ENCODE data around the gene NFIC. TPM values are rescaled to one million over a fixed set of nuclear protein-coding genes. Genes with fewer than 3 reads are reported as not detected.

NFIC gene
- total and polyA plus RNA-seq, 2 of the 4 experiments (the other 2 are of a cell fraction) = 21.9 to 32.1 TPM

DNA sequence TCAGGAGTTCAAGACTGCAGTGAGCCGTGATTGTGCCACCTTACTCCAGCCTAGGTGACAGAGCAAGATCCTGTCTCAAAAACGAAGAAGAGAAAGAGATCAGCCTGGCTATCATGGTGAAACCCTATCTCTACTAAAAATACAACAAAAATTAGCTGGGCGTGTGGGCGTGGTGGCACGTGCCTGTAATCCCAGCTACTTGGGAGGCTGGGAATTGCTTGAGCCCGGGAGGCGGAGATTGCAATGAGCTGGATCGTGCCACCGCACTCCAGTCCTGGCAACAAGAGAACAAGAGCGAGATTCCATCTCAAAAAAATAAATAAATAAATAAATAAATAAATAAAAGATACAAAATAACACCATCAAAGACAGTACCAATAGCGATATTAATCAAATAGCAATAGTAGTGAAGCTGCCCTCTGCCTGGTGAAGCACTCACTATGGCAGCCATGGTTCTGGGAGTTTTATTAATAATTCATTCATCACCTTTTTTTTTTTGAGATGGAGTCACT lies 53.9 kb downstream of the NFIC start:
- Histone ChIP-seq H3K79me1 (ENCODE audit: low read depth in 1 of 2, low read length in 2 of 2) (peaks cover 30 to 82% of the 10 kb centered on the region in 2 experiments), H4K20me1 (ENCODE audit: insufficient read depth, low read length) (peaks cover 37% of the 10 kb centered on the region), H3K4me2 (ENCODE audit: low read depth, low read length) (no peak overlapping the region), H3K9me3 (ENCODE audit: control insufficient read depth, insufficient read depth, low read length) (no peaks in the 10 kb centered on the region), H3K4me3 (ENCODE audit: insufficient read depth, low read depth, low read length) (no peak overlapping the region), H3K9ac (ENCODE audit: low read depth, low read length) (no peak overlapping the region), H2AK5ac (ENCODE audit: low read depth, low read length) (no peak overlapping the region), H2AFZ (replicated peaks; ENCODE audit: low read length, poor library complexity) (no peak overlapping the region), H2BK120ac (ENCODE audit: low read depth, low read length) (no peak overlapping the region), H3K9me1 (ENCODE audit: insufficient read depth, low read length) (peaks cover 6% of the 10 kb centered on the region; the same call in 1 of the 2 replicates), H3K27ac (ENCODE audit: insufficient read depth, low read length) (no peak overlapping the region), H3K27me3 (ENCODE audit: control insufficient read depth, insufficient read depth, low read length) (no peaks in the 10 kb centered on the region), H2BK15ac (ENCODE audit: low read depth, low read length) (no peak overlapping the region), H3K18ac (ENCODE audit: low read depth, low read length) (no peak overlapping the region), H2BK20ac (ENCODE audit: low read depth, low read length) (no peak overlapping the region), H2AK9ac (replicated peaks; ENCODE audit: low read depth, low read length, poor library complexity) (no peak overlapping the region), H3K36me3 (ENCODE audit: control insufficient read depth, insufficient read depth, low read length) (peaks cover 24% of the 10 kb centered on the region), H2BK5ac (ENCODE audit: low read depth, low read length, poor library complexity, severe bottlenecking) (no peak overlapping the region), H3K23ac (ENCODE audit: low read depth, low read length) (no peak overlapping the region), H3K4me1 (ENCODE audit: control insufficient read depth, insufficient read depth, low read length) (peaks cover 7% of the 10 kb centered on the region), H4K5ac (ENCODE audit: low read depth, low read length) (no peak overlapping the region), H4K8ac (ENCODE audit: low read depth in 2 of 2, low read length in 2 of 2) (no peak overlapping the region), H3K4ac (ENCODE audit: low read depth, low read length) (no peak overlapping the region), H4K91ac (ENCODE audit: insufficient read depth, low read depth, low read length) (no peak overlapping the region), H3K56ac (ENCODE audit: extremely low read depth, insufficient read depth, low read length) (no peak overlapping the region), H3K14ac (replicated peaks; ENCODE audit: low read depth, low read length) (no peak overlapping the region)
- no peak for ATAC-seq (ENCODE audit: low read depth)
- WGBS, 2 experiments (ENCODE audit: extremely low coverage in 2 of 2, insufficient read length in 1 of 2) = no CpG with 5 or more reads among the region's 11 CpGs
- in situ Hi-C loops (cut with MboI; ENCODE audit: low sequenced_read_pairs) = no loop called here
- BruUV-seq (replicated peaks) = no TSS peak
- DNase-seq = no peak
- ChIA-PET POLR2A (ENCODE audit: unreplicated experiment) (no interaction called here), CTCF (no interaction called here)
- dilution Hi-C loops (cut with HindIII; ENCODE audit: low sequenced_read_pairs, unreplicated experiment) = no loop called here
- TF ChIP-seq MXI1 (IDR thresholded peaks at IDR 0.05; ENCODE audit: borderline replicate concordance, low read depth, low read length) = no peak
- TF ChIP-seq POLR2A (IDR thresholded peaks at IDR 0.05; ENCODE audit: low read depth, low read length) = no peak
- no peak for TF ChIP-seq MAZ (IDR thresholded peaks at IDR 0.05; ENCODE audit: borderline replicate concordance, low read depth, low read length)
- TF ChIP-seq CHD1 (IDR thresholded peaks at IDR 0.05; ENCODE audit: low read depth, low read length) = no peak
- TF ChIP-seq MAFK (IDR thresholded peaks at IDR 0.05; ENCODE audit: low read depth, low read length) = no peak
- TF ChIP-seq RCOR1 (IDR thresholded peaks at IDR 0.05; ENCODE audit: insufficient replicate concordance, low read length) = no peak
- TF ChIP-seq, protein P1, sequence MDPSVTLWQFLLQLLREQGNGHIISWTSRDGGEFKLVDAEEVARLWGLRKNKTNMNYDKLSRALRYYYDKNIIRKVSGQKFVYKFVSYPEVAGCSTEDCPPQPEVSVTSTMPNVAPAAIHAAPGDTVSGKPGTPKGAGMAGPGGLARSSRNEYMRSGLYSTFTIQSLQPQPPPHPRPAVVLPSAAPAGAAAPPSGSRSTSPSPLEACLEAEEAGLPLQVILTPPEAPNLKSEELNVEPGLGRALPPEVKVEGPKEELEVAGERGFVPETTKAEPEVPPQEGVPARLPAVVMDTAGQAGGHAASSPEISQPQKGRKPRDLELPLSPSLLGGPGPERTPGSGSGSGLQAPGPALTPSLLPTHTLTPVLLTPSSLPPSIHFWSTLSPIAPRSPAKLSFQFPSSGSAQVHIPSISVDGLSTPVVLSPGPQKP (IDR thresholded peaks at IDR 0.05; ENCODE audit: borderline replicate concordance, low read depth, low read length) = no peak
- TF ChIP-seq RAD21 (IDR thresholded peaks at IDR 0.05; ENCODE audit: low read length) = no peak
- TF ChIP-seq, protein P2, sequence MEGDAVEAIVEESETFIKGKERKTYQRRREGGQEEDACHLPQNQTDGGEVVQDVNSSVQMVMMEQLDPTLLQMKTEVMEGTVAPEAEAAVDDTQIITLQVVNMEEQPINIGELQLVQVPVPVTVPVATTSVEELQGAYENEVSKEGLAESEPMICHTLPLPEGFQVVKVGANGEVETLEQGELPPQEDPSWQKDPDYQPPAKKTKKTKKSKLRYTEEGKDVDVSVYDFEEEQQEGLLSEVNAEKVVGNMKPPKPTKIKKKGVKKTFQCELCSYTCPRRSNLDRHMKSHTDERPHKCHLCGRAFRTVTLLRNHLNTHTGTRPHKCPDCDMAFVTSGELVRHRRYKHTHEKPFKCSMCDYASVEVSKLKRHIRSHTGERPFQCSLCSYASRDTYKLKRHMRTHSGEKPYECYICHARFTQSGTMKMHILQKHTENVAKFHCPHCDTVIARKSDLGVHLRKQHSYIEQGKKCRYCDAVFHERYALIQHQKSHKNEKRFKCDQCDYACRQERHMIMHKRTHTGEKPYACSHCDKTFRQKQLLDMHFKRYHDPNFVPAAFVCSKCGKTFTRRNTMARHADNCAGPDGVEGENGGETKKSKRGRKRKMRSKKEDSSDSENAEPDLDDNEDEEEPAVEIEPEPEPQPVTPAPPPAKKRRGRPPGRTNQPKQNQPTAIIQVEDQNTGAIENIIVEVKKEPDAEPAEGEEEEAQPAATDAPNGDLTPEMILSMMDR (conservative IDR thresholded peaks at IDR 0.05; ENCODE audit: low read depth, low read length) = no peak
- no peak for TF ChIP-seq RFX5 (IDR thresholded peaks at IDR 0.05; ENCODE audit: low read depth, low read length)
- no peak for TF ChIP-seq FOS (IDR thresholded peaks at IDR 0.05; ENCODE audit: low read depth, low read length)
- no peak for TF ChIP-seq CEBPB (IDR thresholded peaks at IDR 0.05; ENCODE audit: low read depth, low read length)
- intact Hi-C loops (cut with micrococcal nuclease) = no loop called here
